ENCODE measurements around the gene ARHGAP26. TPM values are rescaled to one million over a fixed set of nuclear protein-coding genes. Genes with fewer than 3 reads are reported as not detected.

ARHGAP26 gene
- total RNA-seq, 1 experiment from 2014 or later = 65.5 TPM

GRCh38 chr5:143073766-143074165, 303.6 kb downstream of the ARHGAP26 start:
- CTCF ChIA-PET = interaction anchor here (0.9 kb wide), 1 partner anchor 418 kb away, joined by 4 read pairs; no protein-coding TSS in a partner anchor
- TF ChIP-seq, protein P1, sequence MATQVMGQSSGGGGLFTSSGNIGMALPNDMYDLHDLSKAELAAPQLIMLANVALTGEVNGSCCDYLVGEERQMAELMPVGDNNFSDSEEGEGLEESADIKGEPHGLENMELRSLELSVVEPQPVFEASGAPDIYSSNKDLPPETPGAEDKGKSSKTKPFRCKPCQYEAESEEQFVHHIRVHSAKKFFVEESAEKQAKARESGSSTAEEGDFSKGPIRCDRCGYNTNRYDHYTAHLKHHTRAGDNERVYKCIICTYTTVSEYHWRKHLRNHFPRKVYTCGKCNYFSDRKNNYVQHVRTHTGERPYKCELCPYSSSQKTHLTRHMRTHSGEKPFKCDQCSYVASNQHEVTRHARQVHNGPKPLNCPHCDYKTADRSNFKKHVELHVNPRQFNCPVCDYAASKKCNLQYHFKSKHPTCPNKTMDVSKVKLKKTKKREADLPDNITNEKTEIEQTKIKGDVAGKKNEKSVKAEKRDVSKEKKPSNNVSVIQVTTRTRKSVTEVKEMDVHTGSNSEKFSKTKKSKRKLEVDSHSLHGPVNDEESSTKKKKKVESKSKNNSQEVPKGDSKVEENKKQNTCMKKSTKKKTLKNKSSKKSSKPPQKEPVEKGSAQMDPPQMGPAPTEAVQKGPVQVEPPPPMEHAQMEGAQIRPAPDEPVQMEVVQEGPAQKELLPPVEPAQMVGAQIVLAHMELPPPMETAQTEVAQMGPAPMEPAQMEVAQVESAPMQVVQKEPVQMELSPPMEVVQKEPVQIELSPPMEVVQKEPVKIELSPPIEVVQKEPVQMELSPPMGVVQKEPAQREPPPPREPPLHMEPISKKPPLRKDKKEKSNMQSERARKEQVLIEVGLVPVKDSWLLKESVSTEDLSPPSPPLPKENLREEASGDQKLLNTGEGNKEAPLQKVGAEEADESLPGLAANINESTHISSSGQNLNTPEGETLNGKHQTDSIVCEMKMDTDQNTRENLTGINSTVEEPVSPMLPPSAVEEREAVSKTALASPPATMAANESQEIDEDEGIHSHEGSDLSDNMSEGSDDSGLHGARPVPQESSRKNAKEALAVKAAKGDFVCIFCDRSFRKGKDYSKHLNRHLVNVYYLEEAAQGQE (IDR thresholded peaks at IDR 0.05; ENCODE audit: insufficient read depth in 1 of 2, low read depth in 2 of 2, low read length in 1 of 2) = no peak
- TF ChIP-seq TCF7L2 (IDR thresholded peaks at IDR 0.05; ENCODE audit: low read depth, low read length) (no peak), POLR2AphosphoS5 (IDR thresholded peaks at IDR 0.05; ENCODE audit: low read depth, low read length) (no peak), SIN3A (IDR thresholded peaks at IDR 0.05; ENCODE audit: borderline replicate concordance, insufficient read depth, low read depth, low read length) (no peak)
- TF ChIP-seq, protein P2, sequence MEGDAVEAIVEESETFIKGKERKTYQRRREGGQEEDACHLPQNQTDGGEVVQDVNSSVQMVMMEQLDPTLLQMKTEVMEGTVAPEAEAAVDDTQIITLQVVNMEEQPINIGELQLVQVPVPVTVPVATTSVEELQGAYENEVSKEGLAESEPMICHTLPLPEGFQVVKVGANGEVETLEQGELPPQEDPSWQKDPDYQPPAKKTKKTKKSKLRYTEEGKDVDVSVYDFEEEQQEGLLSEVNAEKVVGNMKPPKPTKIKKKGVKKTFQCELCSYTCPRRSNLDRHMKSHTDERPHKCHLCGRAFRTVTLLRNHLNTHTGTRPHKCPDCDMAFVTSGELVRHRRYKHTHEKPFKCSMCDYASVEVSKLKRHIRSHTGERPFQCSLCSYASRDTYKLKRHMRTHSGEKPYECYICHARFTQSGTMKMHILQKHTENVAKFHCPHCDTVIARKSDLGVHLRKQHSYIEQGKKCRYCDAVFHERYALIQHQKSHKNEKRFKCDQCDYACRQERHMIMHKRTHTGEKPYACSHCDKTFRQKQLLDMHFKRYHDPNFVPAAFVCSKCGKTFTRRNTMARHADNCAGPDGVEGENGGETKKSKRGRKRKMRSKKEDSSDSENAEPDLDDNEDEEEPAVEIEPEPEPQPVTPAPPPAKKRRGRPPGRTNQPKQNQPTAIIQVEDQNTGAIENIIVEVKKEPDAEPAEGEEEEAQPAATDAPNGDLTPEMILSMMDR (IDR thresholded peaks at IDR 0.05) = no peak

GRCh38 chr5:143074414-143074996, 304.3 kb downstream of the ARHGAP26 start:
- Histone ChIP-seq H3K27me3 (ENCODE audit: control insufficient read depth, insufficient read depth, low read length) (no peaks in the 10 kb centered on the region), H3K4me3 (ENCODE audit: low read depth in 2 of 2, low read length in 2 of 2) (no peak overlapping the region), H3K4me1 (ENCODE audit: control insufficient read depth, insufficient read depth, low read length) (no peaks in the 10 kb centered on the region), H3K9me3 (ENCODE audit: control insufficient read depth, insufficient read depth, low read depth, low read length) (no peaks in the 10 kb centered on the region), H3K36me3 (ENCODE audit: control insufficient read depth, insufficient read depth, low read length) (no peaks in the 10 kb centered on the region), H3K27ac (ENCODE audit: low read length) (no peak overlapping the region)
- BruUV-seq (replicated peaks) = no TSS peak
- POLR2A ChIA-PET = no interaction called here
- CTCF ChIA-PET = no interaction called here
- TF ChIP-seq TCF7L2 (IDR thresholded peaks at IDR 0.05; ENCODE audit: low read depth, low read length) (no peak), SIN3A (IDR thresholded peaks at IDR 0.05; ENCODE audit: borderline replicate concordance, insufficient read depth, low read depth, low read length) (no peak), POLR2AphosphoS5 (IDR thresholded peaks at IDR 0.05; ENCODE audit: low read depth, low read length) (no peak)
- TF ChIP-seq, protein P2 (IDR thresholded peaks at IDR 0.05) = no peak
- TF ChIP-seq, protein P1 (IDR thresholded peaks at IDR 0.05; ENCODE audit: insufficient read depth in 1 of 2, low read depth in 2 of 2, low read length in 1 of 2) = no peak
- intact Hi-C loops (cut with micrococcal nuclease; ENCODE audit: unreplicated experiment) (no loop called here), in situ Hi-C loops (cut with HindIII; ENCODE audit: low pct_unique_long_range_greater_than_20kb, low sequenced_read_pairs) (no loop called here)
- ATAC-seq (no peak), DNase-seq (ENCODE audit: low read depth, low spot score) (no peak)

More at GRCh38 chr5:143073766-143074165, 303.6 kb downstream of the ARHGAP26 start:
- ATAC-seq = no peak
- H3K4me1 ChIP-seq (ENCODE audit: control insufficient read depth, insufficient read depth, low read length) = no peaks in the 10 kb centered on the region
- no peaks in the 10 kb centered on the region for H3K36me3 ChIP-seq (ENCODE audit: control insufficient read depth, insufficient read depth, low read length)
- in situ Hi-C loops (cut with HindIII; ENCODE audit: low pct_unique_long_range_greater_than_20kb, low sequenced_read_pairs) = no loop called here
- DNase-seq (ENCODE audit: low read depth, low spot score) = no peak
- no peaks in the 10 kb centered on the region for H3K27me3 ChIP-seq (ENCODE audit: control insufficient read depth, insufficient read depth, low read length)
- intact Hi-C loops (cut with micrococcal nuclease; ENCODE audit: unreplicated experiment) = no loop called here
- H3K9me3 ChIP-seq (ENCODE audit: control insufficient read depth, insufficient read depth, low read depth, low read length) = no peaks in the 10 kb centered on the region
- no peak overlapping the region for H3K27ac ChIP-seq (ENCODE audit: low read length)
- POLR2A ChIA-PET = no interaction called here
- no peak overlapping the region for H3K4me3 ChIP-seq (ENCODE audit: low read depth in 2 of 2, low read length in 2 of 2)
- no TSS peak for BruUV-seq (replicated peaks)
